Stimulated activated naive CD4-positive, alpha-beta T cell (primary cell): ENCODE results near the gene BBS12.

ENCODE experiments used
- DNase-seq, 6 experiments: peaks; one replicate each; lab custom pipeline; 2025; lab: John Stamatoyannopoulos, UW

The BBS12 gene

DNA sequence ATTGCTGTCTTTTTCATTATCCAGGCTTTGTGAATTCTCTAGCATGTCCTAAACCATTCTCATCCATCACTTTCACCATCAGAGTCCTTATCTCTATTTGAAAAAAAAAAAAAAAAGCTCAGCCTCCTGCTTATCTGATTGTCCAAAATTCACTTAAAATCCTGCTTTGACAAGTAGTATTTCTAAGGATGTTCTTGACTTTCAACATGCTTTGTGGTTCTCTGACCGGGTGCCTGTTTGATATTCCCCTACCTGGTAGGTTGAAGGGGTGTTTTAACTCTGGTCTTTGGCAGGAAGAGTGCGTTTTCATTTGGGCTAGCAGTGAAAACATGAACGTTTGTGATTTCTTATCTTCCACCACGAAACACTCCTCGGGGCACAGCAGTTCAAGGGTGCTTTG lies 17.3 kb upstream of the BBS12 start:
- DNase-seq = no peak

DNA sequence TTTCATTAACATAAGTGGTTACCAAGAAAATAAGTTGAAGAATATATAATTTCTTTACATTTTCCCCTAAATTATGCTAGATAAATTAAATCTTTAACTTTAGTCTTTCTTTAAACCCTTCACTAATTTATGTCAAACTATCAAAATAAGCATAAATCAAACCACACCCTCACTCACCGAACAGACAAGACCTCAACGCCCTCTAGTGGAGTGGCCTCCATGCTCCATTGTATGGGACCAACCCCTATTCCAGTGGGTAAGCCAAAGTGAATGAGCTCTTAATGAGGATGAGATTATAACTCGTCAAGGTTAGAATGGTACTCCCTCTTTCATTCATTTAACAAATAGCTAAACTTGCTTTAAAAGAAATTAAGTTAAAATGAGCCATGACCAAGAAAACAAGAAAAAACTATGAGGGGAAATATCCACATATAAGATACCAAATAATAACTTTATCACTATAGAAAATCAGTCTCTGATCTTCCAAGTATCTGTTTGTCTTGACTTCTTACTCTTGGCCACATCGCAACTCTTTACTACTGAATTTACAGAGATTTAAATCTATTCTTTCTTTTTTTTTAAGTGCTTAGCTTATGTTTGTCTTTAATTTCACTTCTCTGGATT lies 15.6 kb upstream of the BBS12 start:
- peak; percentile 14 to 66 (median 32) for DNase-seq

DNA sequence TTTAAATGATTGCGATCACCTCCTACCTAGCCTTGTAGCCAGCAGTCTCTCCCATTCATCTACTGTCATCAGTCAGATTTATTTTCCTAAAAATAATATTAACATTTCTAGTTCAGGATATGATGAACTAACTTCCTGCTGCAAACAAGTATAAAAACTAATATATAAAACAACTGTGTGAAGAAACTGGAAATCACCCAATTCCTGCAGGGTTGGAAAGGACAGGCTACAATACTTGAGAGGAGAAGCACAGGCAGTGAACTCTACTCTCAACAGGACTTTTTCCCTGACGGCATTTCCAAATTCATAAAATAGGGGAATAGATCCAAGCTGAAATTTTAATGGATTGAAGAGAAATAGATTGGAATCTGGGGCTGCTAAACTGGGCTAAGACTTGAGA lies 14.2 kb upstream of the BBS12 start:
- no peak for DNase-seq

DNA sequence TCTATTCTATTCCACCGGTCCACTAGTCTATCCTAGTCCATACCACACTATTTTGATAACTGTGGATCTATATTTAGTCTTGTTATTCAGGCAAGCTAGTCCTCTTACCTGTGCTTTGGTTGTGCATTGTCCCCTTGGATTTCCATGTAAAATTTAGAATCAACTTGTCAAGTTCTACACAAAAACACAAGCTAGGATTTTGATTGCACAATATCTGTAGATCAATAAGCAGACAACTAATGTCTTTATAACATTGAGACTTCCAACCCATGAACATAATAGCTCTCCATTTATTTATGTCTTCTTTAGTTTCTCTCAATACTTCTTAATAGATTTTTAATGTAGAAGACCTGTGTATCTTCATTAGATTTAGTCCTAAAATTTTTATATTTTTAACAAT lies 10.2 kb upstream of the BBS12 start:
- DNase-seq = no peak

DNA sequence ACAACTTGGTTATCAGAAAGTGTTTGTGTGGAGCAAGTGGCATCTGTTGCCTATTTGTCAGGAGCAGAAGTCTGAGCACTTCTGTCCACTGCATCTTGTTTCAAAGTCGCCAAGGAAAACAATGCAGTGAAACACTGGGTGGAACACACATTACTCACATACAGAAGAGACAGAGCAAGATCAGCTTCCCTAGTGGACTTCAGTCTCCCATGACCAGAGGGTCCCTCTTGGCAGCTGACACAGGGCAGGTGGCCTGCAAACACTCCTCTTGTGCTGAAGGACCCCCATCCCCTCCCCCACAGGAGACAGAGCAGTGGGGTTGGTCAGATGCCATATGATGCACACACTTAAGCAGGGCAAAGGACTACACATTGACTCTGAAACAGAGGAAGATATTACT lies 3.6 kb upstream of the BBS12 start:
- no peak for DNase-seq

DNA sequence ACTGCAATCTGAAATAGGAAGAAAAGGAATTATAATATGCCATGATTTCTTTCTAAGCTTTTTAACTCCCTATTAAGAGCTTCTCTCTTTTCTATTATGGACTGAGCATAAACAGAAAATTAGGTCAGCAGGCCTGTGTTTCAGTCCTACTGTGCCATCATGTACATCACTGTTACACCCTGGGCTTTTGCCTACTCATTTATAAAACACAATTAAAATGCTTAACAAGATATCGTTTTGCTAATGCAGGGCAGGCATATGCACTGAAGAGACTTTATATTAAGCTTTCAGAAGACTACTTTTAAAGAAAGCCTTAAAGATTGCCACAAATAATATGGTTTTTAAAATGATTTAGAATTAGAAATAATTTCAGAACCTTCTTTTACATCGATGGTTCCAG lies 828 bp upstream of the BBS12 start:
- no peak for DNase-seq

DNA sequence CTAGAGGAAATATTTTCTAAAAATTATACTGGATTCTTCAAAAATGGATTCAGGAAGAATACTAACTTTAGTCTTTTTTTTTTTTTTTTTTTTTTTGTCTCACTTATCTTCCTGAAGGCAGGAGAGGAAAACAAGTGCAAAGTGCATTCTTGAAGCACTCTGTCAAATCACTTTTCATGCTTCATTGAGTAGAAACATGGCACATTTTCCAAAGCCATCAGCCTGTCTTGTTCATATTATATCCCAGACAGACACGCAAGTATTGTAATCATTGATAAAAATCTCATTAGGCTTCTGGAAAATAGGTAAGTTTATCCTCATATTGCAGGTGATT lies 1.2 kb downstream of the BBS12 start:
- no peak for DNase-seq

DNA sequence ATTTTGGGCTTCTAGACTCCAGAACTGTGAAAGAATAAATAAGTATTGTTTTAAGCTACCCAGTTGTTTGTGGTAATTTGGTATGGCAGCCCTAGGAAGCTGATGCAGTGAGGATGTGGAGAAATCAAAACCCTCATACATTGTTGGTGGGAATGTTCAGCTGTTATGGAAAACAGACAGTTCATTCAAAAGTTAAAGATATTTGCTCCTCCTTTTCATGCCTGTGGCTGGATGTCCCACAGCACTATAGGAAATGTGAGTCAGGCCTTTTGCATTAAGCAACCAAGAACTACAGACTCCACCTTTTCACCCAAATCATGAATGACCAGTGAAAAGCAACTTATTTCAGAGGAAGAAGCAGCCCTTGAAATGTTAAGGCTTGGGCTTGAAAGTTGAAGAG lies 6.7 kb downstream of the BBS12 start:
- no peak for DNase-seq

DNA sequence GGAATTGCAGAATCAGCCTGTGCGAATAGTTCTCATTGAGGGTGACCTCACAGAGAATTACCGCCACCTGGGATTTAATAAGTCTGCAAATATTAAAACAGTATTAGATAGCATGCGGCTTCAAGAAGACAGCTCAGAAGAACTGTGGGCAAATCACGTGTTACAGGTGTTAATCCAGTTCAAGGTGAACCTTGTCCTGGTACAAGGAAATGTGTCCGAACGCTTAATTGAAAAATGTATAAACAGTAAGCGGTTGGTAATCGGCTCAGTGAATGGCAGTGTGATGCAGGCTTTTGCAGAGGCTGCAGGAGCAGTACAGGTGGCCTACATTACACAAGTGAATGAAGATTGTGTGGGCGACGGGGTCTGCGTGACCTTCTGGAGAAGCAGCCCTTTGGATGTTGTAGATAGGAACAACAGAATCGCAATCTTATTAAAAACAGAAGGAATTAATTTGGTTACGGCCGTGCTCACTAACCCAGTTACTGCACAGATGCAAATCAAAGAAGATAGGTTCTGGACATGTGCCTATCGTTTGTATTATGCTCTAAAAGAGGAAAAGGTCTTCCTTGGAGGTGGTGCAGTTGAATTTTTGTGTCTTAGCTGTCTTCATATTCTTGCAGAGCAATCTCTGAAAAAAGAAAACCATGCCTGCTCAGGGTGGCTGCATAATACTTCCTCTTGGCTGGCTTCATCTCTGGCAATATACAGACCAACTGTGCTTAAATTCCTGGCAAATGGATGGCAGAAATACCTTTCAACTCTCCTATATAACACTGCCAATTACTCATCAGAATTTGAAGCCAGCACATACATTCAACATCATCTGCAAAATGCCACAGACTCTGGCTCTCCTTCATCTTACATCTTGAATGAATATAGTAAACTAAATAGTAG lies 10.7 kb downstream of the BBS12 start:
- no peak for DNase-seq

DNA sequence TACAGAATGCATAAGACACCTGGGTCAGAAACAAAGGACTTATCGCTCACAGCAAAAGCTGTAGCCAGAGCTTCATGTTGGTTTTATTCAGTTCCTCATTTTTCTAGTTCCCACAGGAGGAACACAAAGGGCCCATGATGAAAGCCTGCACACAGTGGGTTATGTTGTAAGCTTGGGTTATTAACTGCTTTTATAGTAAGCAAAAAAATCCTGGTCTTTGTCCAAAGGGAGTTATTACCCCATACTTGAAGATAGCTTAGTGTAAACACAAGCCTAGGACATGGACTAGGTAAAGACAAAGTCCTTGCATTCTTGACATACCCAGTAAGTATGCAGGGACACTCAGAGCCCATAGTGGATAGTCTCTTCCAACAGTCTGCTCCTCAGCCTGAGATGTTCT lies 11.7 kb downstream of the BBS12 start:
- DNase-seq = no peak

DNA sequence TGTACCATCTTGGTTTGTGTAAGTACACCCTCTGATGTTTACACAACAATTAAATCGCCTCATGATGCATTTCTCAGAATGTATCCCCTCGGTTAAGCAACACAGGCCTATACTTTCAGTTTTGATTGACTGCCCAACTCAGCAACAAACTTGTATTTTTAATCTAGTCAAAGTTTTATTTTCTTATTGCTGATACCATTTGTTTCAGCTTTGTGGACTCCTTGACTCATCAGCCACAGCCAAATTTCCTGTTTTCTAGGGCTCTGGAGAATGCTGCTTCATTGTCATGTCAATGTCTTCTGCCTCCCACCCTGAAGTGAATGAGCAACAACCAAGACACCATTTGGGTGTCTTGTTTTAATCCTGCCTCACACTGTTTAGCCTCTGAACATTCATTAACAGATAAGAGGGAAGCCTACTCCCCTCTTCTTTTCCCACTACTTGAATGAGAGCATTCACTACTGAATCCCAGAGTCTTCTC lies 14.0 kb downstream of the BBS12 start:
- no peak for DNase-seq

DNA sequence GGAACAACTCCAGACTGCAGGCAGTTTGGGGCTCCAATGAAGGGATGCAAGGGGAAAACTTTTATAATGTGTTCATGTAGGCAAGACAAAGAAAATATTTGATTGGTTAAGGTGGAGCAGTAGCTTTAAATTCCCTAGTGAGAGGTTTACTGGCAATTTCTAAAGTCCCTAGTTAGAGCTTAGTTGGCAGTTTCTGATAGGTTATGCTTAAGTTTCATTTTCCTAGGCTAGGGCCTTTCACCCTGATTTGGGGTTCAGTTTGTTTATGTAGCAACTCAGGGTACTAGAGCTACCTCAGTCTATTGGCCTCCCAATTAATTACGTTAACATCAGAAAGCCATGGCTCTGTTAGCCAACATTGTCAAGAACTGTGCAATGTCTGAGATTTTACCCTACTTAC lies 14.6 kb downstream of the BBS12 start:
- no peak for DNase-seq

DNA sequence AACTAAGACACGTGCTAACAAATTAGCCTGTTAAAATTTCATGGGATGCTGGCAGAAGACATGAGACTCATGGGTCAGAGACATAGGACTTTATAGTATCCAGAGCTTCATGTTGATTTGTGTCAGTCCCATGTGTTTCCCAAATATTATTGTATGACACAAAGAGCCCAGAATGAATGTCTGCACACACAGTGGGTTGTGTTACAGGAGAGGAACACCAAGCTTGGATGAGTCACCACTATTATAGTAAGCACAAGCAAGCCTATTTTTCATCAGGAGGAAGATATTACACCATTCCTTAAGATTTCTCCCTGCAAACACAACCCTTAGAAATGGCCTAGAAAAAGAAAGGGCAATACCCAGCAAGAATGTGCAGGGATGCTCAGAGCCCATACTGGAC lies 15.4 kb downstream of the BBS12 start:
- DNase-seq = no peak

DNA sequence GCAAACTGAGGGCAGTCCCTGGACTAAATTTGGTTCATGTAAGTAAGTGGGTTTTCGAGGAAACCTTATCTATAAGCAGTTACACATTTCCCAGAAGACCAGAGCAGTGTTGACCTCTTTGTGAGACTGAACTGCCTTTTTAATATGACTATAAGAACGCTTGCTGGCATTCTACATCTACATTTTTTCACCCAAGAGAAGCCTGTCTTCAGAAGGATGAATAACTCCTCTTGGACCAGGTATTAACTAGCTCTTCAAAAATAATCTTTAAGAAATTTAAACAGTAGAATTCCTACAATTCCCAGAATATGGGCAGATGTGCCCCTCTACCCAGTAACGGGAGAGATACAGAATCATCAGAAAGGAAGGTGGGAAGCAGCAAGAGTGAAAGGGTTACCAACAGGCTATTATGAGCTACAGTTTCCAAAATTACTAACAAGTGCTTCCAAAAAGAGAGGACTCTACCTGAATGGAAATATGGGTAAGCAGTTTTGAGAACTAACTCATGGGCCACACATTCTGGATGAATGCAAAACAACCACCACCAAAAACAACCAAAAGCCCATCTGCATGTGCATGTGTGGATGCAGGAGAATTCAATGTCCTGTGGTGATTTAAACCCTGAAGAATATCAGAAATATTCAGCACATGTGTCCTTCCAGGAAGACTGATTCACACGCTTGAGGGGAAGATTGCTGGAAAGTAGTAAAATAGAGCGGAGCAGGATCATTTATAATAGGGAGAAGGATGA lies 17.4 kb downstream of the BBS12 start:
- no peak for DNase-seq

DNA sequence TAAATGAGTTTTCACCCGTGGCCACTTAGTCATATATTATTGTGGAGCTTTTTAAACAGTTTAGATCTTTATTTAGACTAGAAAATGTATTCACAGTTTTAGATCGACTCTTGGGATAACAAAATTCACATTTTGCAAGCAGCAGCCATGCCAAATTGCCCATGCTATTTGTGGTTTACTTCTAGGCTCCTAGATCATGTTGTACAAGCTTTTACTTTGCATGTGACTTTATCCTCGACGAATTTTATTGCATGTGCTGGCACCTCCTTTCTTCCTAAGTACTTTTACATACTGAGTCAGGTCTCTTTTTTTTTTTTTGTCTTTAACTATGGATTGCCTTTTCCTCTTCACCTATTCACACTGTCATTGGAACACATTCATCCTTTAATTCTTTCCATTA lies 23.2 kb downstream of the BBS12 start:
- DNase-seq = no peak

DNA sequence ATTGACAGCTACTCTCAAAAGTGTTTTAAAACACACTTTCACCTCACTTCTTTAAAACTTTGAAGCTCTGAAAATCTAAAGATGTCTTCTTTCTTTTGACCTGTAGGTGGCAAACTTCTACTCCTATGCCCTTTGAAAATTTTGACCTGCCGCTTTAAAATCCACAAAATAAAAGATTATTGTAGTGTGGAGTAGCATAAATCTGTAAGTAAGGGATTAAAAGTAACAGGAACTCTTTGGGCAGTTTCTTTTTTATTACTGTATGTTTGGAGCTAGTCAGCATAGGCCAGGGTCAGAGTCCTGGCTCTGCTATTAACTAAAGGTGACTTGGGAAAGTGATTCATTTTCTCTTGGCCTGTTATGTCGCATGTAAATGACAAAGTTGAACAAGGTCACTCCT lies 25.5 kb downstream of the BBS12 start:
- DNase-seq = peak in 2 of 6 experiments; percentile 20 to 42

DNA sequence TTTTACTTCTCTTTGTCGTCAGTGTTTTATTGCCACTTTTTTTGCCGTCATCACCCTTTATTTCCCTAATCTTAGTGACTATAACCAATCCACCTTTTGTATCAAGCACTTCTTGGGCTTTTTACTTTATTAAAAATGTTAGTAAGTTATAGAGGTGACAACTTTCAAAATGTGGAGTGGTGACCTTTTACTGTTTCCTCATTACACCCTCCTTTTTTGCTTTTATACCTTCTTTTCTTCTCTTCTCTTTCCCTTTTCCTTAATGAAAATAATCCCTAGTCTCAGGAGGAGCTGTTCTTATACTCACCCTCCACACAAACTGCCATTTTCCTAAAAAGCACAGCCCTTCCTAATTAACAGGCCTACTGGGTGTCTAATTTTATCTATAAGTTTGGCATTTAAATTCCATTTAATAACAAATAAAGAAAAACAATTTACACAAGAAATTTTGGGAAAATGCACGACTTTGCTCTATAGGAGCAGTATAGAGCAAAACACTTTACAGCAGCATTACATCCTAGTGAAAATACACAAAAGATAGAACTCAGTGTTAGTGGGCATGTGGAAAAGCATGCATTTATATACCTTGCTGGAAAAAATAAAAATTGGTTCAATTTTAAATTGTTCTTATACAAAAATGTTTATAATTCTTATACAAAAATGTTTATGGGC lies 27.3 kb downstream of the BBS12 start:
- no peak for DNase-seq

DNA sequence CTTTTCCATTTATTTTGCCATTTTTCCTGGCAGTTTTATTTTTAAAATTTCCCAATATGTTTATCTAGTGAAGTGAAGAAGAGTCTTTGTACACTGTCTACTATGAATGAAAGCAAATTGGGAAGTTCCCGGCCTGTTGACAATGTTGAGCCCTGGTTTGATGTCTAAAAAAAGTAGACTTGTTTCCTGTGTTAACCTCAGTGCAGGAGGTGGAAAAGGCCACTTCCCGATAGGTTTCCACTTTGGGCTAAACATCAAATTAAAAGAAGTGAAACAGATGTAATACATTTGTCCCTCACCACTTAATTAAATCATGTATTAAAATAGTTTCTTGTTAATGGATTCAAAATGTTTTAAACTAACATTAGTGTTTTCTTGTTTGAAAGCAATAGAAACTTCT lies 30.0 kb downstream of the BBS12 start:
- DNase-seq = no peak

DNA sequence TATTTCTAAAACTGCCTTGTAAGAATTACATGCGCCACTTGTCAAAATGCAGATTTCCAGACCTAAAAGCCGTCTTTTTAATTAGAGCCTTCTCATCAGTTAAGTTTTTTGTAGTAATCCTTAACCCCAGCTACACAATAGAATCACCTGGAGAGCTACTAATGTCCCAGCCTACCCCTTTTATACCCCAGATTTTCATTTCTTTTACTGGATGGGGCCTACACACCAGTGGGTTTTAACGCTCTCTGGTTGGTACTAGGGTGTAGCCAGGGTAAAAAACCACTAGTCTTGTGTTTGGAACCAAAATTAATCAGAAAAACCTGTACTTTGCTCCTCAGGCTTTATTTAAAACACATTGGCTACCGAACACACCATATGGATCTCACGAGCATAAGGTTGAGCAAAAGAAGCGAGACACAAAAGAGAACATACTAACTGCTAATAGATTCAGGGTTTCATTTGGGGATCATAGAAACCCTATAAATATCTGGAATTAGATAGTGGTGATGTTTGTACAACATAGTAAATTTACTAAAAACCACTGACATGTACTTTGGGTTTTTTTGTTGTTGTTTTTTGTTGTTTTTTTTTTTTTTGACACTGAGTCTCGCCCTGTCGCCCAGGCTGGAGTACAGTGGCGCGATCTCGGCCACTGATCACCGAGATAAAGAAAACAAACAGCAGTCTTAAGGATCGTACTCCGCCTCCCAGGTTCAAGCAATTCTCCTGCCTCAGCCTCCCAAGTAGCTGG lies 30.6 kb downstream of the BBS12 start:
- no peak for DNase-seq

DNA sequence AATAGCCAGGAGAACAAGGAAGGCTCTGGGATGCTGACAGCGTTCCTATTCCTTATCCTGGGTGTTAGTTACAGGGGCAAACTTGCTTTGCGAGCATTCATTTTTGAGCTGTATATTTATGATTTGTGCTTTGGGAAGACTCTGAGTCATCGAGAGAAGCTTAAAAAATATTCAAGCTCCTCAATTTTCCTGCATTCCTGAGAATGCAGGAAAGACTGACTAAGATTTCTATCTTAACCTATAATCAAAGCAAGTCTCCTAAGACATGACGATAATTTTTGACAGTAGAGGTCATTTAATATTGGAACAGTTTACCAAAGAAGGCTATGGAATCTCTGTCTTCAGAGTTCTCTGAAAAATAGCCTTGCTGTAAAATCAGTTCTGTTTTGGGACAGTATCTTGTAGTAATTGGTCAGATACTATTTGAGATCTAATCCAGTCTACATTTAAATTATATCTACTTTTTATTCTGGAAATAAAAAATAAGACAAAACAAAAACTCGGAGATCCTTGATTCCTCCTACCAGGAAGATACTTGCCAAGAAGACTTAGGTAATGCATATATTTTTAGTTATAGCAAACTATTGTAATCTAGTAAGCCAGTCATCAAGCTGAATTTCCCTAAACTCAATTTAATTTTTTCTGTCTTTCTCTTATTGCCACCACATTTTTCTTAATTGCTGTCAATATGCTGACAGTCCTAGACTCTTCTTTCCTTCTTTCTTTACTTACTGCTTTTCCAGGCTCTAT lies 31.7 kb downstream of the BBS12 start:
- no peak for DNase-seq

DNA sequence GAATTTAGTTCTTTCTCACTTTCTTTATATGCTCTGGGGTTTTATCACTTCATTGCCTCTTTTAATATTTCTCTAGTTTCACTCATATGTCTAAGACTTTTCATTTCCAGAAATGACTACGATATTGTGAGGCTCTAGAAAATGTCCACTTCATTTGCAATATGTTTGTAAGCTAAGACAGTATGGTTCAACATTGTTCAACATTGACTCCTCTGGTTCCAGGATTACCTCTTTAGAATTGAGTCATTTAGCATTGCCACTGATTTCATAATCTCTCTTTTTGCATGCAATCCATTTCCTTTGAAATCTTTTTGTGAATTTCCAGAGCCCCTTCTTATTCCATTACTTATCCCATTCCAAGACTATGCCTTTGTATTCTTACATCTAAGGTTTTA lies 32.3 kb downstream of the BBS12 start:
- DNase-seq = no peak
